Mesendoderm (in vitro differentiated cells): Measurements from ENCODE around the gene ESCO1.

ENCODE experiments used
- DNase-seq: peaks from one replicate; pipeline ENCODE4 v3.0.0; 2013
- H2AK5ac ChIP-seq: 2 replicates; pipeline ENCODE4 v1.6.1; 2013; ENCODE audit warnings: low read length, inconsistent platforms
- H2BK120ac ChIP-seq: 2 replicates; pipeline ENCODE4 v1.6.1; 2013; ENCODE audit warnings: low read depth, mild to moderate bottlenecking, low read length, moderate library complexity, mixed read lengths
- H2BK15ac ChIP-seq: replicated peaks from 2 replicates; pipeline ENCODE4 v1.6.1; 2013; ENCODE audit warnings: low read depth, mild to moderate bottlenecking, moderate library complexity
- H2BK5ac ChIP-seq: 2 replicates; pipeline ENCODE4 v1.6.1; 2013; ENCODE audit warnings: low read length, inconsistent platforms
- H3K18ac ChIP-seq: 2 replicates; pipeline ENCODE4 v1.6.1; 2013; ENCODE audit warnings: mild to moderate bottlenecking, low read length, mixed read lengths
- H3K23ac ChIP-seq: one replicate; pipeline ENCODE4 v1.6.1; 2013; ENCODE audit warnings: low read length
- H3K27ac ChIP-seq: 2 replicates; pipeline ENCODE4 v1.5.1; 2013; ENCODE audit warnings: low read depth, mild to moderate bottlenecking, inconsistent platforms, low read length, moderate library complexity
- H3K27me3 ChIP-seq: 2 replicates; pipeline ENCODE4 v1.6.1; 2013; ENCODE audit warnings: low read length, control low read depth, mild to moderate bottlenecking, inconsistent platforms; ENCODE audit not compliant: insufficient read depth, poor library complexity
- H3K36me3 ChIP-seq: 2 replicates; pipeline ENCODE4 v1.6.1; 2013; ENCODE audit warnings: low read length, inconsistent platforms; ENCODE audit not compliant: control insufficient read depth, insufficient read depth
- H3K4ac ChIP-seq: one replicate; pipeline ENCODE4 v1.6.1; 2013; ENCODE audit warnings: low read depth, mild to moderate bottlenecking, low read length, moderate library complexity
- H3K4me1 ChIP-seq: 2 replicates; pipeline ENCODE4 v1.6.1; 2013; ENCODE audit warnings: low read depth, low read length, inconsistent platforms; ENCODE audit not compliant: control insufficient read depth
- H3K4me2 ChIP-seq: 2 replicates; pipeline ENCODE4 v1.6.1; 2013; ENCODE audit warnings: low read length
- H3K4me3 ChIP-seq: 2 replicates; pipeline ENCODE4 v1.5.1; 2013; ENCODE audit warnings: mild to moderate bottlenecking, low read length
- H3K56ac ChIP-seq: one replicate; pipeline ENCODE4 v1.6.1; 2013; ENCODE audit warnings: low read length
- H3K79me1 ChIP-seq: 2 replicates; pipeline ENCODE4 v1.6.1; 2013; ENCODE audit warnings: low read length, inconsistent platforms
- H3K79me2 ChIP-seq: 2 replicates; pipeline ENCODE4 v1.6.1; 2013; ENCODE audit warnings: mild to moderate bottlenecking, low read length; ENCODE audit not compliant: control insufficient read depth, insufficient read depth
- H3K9ac ChIP-seq: 2 replicates; pipeline ENCODE4 v1.6.1; 2013; ENCODE audit warnings: low read length, inconsistent platforms
- H4K5ac ChIP-seq: one replicate; pipeline ENCODE4 v1.6.1; 2013; ENCODE audit warnings: low read length
- H4K8ac ChIP-seq: one replicate; pipeline ENCODE4 v1.6.1; 2013; ENCODE audit warnings: low read depth, mild to moderate bottlenecking, control low read depth, low read length, moderate library complexity
- WGBS: extraction: QIAGEN DNeasy Blood & Tissue Kit; methylation state at CpG from one replicate; pipeline ENCODE4 v1.1.7; 2013; ENCODE audit warnings: low lambda C conversion rate, missing lambda C conversion rate; ENCODE audit not compliant: insufficient coverage; ENCODE audit errors: extremely low coverage; 5-methylcytosine and 5-hydroxymethylcytosine counted together

The ESCO1 gene

DNA sequence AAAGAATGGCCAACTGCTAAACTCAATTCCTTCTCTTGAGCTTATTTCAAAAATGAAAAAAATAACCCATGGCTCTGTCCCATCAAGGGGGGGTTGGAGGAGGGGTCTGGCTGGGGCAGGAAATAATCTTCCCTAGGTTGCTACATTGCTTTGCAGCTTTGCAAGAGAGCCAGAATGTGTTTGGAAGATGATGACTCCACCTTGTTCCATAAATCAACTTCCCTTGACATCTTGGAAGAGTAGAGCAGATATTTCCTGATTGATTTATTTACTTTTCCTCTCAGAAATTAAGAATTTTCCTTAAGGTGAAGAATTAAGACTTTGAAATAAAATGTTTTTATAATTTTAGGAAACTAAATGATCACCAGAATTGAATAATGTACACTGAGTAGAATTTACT lies 41.3 kb downstream of the ESCO1 start:
- Histone ChIP-seq H3K4me1 (no peaks in the 10 kb centered on the region), H3K4me3 (no peak overlapping the region), H2AK5ac (no peak overlapping the region), H3K56ac (no peak overlapping the region), H3K36me3 (no peaks in the 10 kb centered on the region), H3K9ac (no peak overlapping the region), H3K18ac (no peak overlapping the region), H3K79me2 (no peaks in the 10 kb centered on the region), H2BK120ac (no peak overlapping the region), H3K4ac (no peak overlapping the region), H3K79me1 (no peaks in the 10 kb centered on the region), H2BK5ac (no peak overlapping the region), H3K4me2 (no peak overlapping the region), H3K27me3 (no peaks in the 10 kb centered on the region), H3K27ac (no peak overlapping the region), H4K8ac (no peak overlapping the region), H3K23ac (no peak overlapping the region), H2BK15ac (no peak overlapping the region), H4K5ac (no peak overlapping the region)
- no peak for DNase-seq

DNA sequence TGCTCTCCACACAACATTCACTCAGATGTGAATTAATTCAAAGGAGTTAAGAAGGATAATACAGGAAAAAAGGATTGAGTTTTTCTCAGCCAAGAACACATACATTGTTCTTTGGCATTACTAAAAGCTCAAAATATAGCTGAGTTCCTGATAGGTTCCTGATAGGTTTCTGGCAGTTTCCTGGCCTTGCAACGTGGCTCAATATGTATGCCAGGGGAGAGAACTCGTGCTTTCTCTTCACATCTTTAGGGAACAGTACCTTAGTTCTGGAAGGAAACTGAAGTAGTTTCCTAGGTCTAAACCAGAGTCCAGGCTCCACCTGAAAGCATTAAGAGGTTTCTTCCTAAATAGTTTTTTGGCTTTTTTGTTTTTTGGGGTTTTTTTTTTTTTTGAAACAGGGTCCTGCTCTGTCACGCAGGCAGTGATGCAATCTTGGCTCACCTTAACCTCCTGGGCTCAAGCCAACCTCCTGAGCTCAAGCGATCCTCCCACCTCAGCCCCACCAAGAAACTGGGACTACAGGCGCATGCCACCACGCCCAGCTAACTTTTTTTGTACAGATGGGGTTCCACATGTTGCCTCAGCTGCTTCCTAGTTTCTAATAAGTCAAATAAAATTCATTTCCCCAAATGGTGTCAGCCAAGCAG lies 42.8 kb downstream of the ESCO1 start:
- Histone ChIP-seq H3K79me1 (no peaks in the 10 kb centered on the region), H3K27ac (no peak overlapping the region), H4K5ac (no peak overlapping the region), H3K4me2 (no peak overlapping the region), H3K23ac (no peak overlapping the region), H3K27me3 (no peaks in the 10 kb centered on the region), H3K36me3 (no peaks in the 10 kb centered on the region), H2BK5ac (no peak overlapping the region), H3K4me1 (no peaks in the 10 kb centered on the region), H4K8ac (no peak overlapping the region), H2BK15ac (no peak overlapping the region), H3K4me3 (no peak overlapping the region), H3K56ac (no peak overlapping the region), H3K79me2 (no peaks in the 10 kb centered on the region), H3K9ac (no peak overlapping the region), H3K18ac (no peak overlapping the region), H3K4ac (no peak overlapping the region), H2BK120ac (no peak overlapping the region), H2AK5ac (no peak overlapping the region)
- WGBS: no CpG with 5 or more reads among the region's 6 CpGs
- DNase-seq: peak; percentile 51

DNA sequence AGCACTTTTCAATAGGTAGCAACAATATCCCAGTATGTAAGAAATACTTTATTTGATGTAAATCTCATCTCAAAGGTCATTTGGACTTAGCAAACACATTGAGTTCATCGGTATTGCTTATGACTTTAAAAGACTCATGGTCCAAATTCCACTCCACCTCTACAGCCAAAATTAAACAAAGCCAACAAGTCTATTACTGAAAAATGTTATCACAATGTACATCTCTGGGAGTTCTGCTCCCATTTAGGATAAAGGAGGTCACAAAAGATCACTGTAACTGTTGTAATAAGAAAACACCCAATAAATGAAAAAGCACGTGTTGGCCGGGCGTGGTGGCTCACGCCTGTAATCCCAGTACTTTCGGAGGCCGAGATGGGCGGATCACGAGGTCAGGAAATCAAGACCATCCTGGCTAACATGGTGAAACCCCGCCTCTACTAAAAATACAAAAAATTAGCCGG lies 50.0 kb downstream of the ESCO1 start:
- H3K4me1 ChIP-seq: no peaks in the 10 kb centered on the region
- H3K4ac ChIP-seq: no peak overlapping the region
- no peak overlapping the region for H4K5ac ChIP-seq
- H3K27me3 ChIP-seq: no peaks in the 10 kb centered on the region
- no peak overlapping the region for H3K23ac ChIP-seq
- H3K9ac ChIP-seq: no peak overlapping the region
- no peak overlapping the region for H3K4me2 ChIP-seq
- DNase-seq: no peak
- no peak overlapping the region for H2AK5ac ChIP-seq
- no CpG with 5 or more reads among the region's 11 CpGs for WGBS
- H3K27ac ChIP-seq: no peak overlapping the region
- no peak overlapping the region for H3K18ac ChIP-seq
- no peak overlapping the region for H3K56ac ChIP-seq
- no peak overlapping the region for H2BK120ac ChIP-seq
- no peak overlapping the region for H2BK15ac ChIP-seq
- H3K79me1 ChIP-seq: no peaks in the 10 kb centered on the region
- H3K4me3 ChIP-seq: no peak overlapping the region
- no peaks in the 10 kb centered on the region for H3K79me2 ChIP-seq
- H2BK5ac ChIP-seq: no peak overlapping the region
- no peaks in the 10 kb centered on the region for H3K36me3 ChIP-seq
- no peak overlapping the region for H4K8ac ChIP-seq

DNA sequence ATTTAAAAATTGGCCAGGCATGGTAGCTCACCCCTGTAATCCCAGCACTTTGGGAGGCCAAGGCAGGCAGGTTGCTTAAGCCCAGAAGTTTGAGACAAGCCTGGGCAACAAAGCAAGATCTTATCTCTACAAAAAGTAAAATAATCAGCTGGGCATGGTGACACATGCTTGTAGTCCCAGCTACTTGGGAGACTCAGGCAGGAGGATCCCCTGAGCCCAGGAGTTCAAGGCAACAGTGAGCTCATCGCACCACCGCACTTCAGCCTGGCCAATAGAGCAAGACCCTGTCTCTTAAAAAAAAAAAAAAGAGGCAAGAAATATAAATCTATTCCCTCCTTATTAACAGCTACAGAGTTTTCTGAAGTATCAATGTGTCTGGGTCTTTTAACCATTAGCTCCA lies 51.9 kb downstream of the ESCO1 start:
- Histone ChIP-seq H3K18ac (no peak overlapping the region), H3K56ac (no peak overlapping the region), H3K79me1 (no peaks in the 10 kb centered on the region), H3K27ac (no peak overlapping the region), H2BK5ac (no peak overlapping the region), H2AK5ac (no peak overlapping the region), H3K4me2 (no peak overlapping the region), H3K27me3 (no peaks in the 10 kb centered on the region), H3K23ac (no peak overlapping the region), H4K5ac (no peak overlapping the region), H2BK15ac (no peak overlapping the region), H3K79me2 (no peaks in the 10 kb centered on the region), H3K4me1 (no peaks in the 10 kb centered on the region), H3K4ac (no peak overlapping the region), H3K36me3 (peaks cover 2% of the 10 kb centered on the region), H3K9ac (no peak overlapping the region), H4K8ac (no peak overlapping the region), H3K4me3 (no peak overlapping the region), H2BK120ac (no peak overlapping the region)
- no CpG with 5 or more reads among the region's 2 CpGs for WGBS
- DNase-seq: no peak

DNA sequence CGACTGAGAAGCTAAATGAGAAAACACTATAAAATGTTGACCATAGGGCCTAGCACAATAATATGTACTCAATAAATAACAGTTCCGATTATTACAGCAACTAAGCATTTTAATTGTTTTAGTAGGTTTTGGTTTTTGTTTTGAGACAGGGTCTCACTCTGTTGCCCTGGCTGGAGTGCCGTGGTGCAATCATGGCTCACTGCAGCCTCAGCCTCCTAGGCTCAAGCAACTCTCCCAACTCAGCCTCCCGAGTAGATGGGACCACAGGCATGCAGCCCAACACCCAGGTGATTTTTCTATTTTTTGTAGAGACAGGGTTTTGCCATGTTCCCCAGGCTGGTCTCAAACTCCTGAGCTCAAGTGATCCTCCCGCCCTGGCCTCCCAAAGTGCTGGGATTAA lies 54.1 kb downstream of the ESCO1 start:
- no peak overlapping the region for H3K4me2 ChIP-seq
- H2BK5ac ChIP-seq: no peak overlapping the region
- no peak overlapping the region for H4K8ac ChIP-seq
- no peak overlapping the region for H3K23ac ChIP-seq
- no peaks in the 10 kb centered on the region for H3K4me1 ChIP-seq
- H2BK15ac ChIP-seq: no peak overlapping the region
- no CpG with 5 or more reads among the region's 5 CpGs for WGBS
- H3K79me2 ChIP-seq: no peaks in the 10 kb centered on the region
- peaks cover 2% of the 10 kb centered on the region for H3K79me1 ChIP-seq
- H3K18ac ChIP-seq: no peak overlapping the region
- H2AK5ac ChIP-seq: no peak overlapping the region
- no peak overlapping the region for H4K5ac ChIP-seq
- no peak overlapping the region for H3K9ac ChIP-seq
- H3K27me3 ChIP-seq: no peaks in the 10 kb centered on the region
- H3K27ac ChIP-seq: no peak overlapping the region
- no peak overlapping the region for H2BK120ac ChIP-seq
- no peak overlapping the region for H3K4ac ChIP-seq
- peaks cover 2% of the 10 kb centered on the region for H3K36me3 ChIP-seq
- H3K4me3 ChIP-seq: no peak overlapping the region
- H3K56ac ChIP-seq: no peak overlapping the region
- DNase-seq: no peak

DNA sequence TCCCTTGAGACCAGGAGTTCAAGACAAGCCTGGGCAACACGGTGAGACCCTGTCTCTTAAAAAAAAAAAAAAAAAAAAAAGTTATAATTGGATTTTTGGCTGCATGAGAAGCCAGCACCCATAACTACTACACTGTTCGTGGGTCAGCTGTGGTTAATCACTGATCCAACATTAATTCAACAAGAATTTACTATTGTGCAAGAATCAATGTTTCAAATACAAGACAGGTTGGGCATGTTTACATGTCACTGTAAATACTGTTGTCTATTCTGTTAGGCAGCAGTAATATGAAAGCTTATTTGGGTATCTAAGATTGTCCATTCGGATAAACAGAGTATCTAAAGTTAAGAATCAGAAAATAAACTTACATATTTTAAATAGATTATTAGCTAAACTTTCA lies 62.3 kb downstream of the ESCO1 start:
- Histone ChIP-seq H2AK5ac (no peak overlapping the region), H3K4me2 (no peak overlapping the region), H3K4ac (no peak overlapping the region), H3K4me1 (no peaks in the 10 kb centered on the region), H3K23ac (no peak overlapping the region), H2BK5ac (no peak overlapping the region), H3K36me3 (peaks cover 3% of the 10 kb centered on the region), H3K9ac (no peak overlapping the region), H2BK120ac (no peak overlapping the region), H3K27me3 (no peaks in the 10 kb centered on the region), H4K5ac (no peak overlapping the region), H3K79me1 (peaks cover 2% of the 10 kb centered on the region), H3K56ac (no peak overlapping the region), H3K4me3 (no peak overlapping the region), H3K79me2 (no peaks in the 10 kb centered on the region), H3K27ac (no peak overlapping the region), H4K8ac (no peak overlapping the region), H3K18ac (no peak overlapping the region), H2BK15ac (no peak overlapping the region)
- WGBS: no CpG with 5 or more reads among the region's 3 CpGs
- DNase-seq: no peak
